SK-N-MC (cell line): ENCODE measurements around the gene TNFAIP2.

Experiments used
- DNase-seq: peaks from one replicate; pipeline ENCODE4 v3.0.0-alpha.2; 2011; ENCODE audit warnings: low read depth, low spot score
- H3K27ac ChIP-seq: fragments of 200-600 bp; sonication (generic); 2 replicates; pipeline ENCODE4 v1.5.1; 2016; ENCODE audit warnings: mixed run types
- H3K36me3 ChIP-seq: fragments of 200-600 bp; sonication (generic); 2 replicates; pipeline ENCODE4 v1.6.1; 2017; ENCODE audit warnings: antibody characterized with exemption, low read length, mixed read lengths; ENCODE audit not compliant: insufficient read depth
- H3K4me3 ChIP-seq: fragments of 200-600 bp; sonication (generic); 2 replicates; pipeline ENCODE4 v1.5.1; 2016
- H3K9ac ChIP-seq: fragments of 200-600 bp; sonication (generic); 2 replicates; pipeline ENCODE4 v1.8.0; 2017; ENCODE audit warnings: mixed run types, mixed read lengths; ENCODE audit not compliant: insufficient read length
- H3K9me3 ChIP-seq: fragments of 200-600 bp; sonication (generic); 2 replicates; pipeline ENCODE4 v1.6.1; 2017; ENCODE audit warnings: low read depth, mild to moderate bottlenecking, antibody characterized with exemption, low read length, moderate library complexity, mixed read lengths
- EZH2 ChIP-seq: fragments of 200-600 bp; sonication (generic); IDR thresholded peaks from one replicate; pipeline ENCODE4 v1.6.1; 2017; ENCODE audit warnings: antibody characterized with exemption
- FOXP2 ChIP-seq: optimal IDR thresholded peaks from 2 replicates; pipeline ENCODE3; 2011; ENCODE audit warnings: mild to moderate bottlenecking, moderate library complexity; ENCODE audit not compliant: insufficient read depth; ENCODE audit errors: extremely low read length, control extremely low read depth
- POLR2AphosphoS5 ChIP-seq: IDR thresholded peaks from 2 replicates; pipeline ENCODE4 v1.6.1; 2012; ENCODE audit warnings: mild to moderate bottlenecking, low read depth, low read length, borderline replicate concordance

The TNFAIP2 gene

DNA sequence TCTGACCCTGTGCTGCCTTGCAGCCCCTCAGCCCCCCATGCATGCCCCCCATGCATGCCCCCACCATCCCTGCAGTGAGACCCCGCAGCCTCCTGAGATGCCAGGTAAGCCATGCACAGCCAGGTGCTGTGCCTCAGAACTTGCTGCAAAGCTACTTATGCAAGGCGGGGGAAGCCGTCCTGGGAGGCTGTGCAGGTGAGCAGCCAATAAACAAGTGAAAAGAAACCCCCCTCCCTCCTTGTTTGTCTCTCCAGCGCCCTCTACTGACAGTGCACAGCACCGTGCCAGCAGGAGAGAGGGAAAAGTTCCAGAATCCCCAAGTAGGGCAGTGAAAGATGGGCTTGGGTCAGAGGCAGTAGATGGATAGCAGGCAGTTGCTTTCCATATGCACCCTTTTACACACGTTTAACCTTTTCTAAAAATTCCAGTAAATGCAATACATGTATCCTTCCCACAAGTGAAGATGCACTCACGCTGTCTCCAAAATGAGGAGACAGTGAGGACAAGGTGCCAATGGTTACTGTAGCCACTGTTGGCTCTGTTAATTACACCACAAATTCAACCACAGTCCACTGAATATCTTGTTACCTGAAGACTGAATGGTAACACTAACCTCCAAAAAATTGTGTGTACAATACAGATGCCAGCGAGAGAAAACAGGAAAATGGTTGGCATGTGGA lies 18.0 kb downstream of the TNFAIP2 start:
- no peak for TF ChIP-seq FOXP2
- DNase-seq: no peak
- Histone ChIP-seq H3K9ac (no peak overlapping the region), H3K4me3 (no peak overlapping the region), H3K27ac (no peak overlapping the region), H3K9me3 (no peaks in the 10 kb centered on the region), H3K36me3 (no peaks in the 10 kb centered on the region)

DNA sequence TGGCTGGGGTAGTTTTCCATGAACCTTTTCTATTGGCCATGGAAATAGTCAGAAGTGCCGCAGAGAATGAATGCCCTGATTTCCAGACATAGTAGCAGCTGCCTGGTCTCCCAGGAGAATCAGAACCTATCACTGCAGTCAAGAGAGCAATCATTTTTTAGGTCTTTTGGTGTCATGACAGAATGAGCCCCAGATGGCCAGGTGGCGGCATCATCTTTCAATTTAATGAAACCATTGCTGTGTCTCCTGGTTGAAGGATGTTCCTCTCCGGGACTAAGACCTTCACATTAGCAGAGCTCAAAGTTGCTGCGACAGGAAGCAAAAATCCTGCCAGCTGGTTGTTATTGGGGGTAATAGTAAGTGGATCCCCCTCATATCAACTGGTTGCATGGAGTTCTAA lies 18.8 kb downstream of the TNFAIP2 start:
- H3K4me3 ChIP-seq: no peak overlapping the region
- TF ChIP-seq FOXP2 (no peak), POLR2AphosphoS5 (no peak), EZH2 (no peak)
- H3K9me3 ChIP-seq: no peaks in the 10 kb centered on the region
- no peak overlapping the region for H3K9ac ChIP-seq
- no peaks in the 10 kb centered on the region for H3K36me3 ChIP-seq
- H3K27ac ChIP-seq: no peak overlapping the region
- DNase-seq: no peak

DNA sequence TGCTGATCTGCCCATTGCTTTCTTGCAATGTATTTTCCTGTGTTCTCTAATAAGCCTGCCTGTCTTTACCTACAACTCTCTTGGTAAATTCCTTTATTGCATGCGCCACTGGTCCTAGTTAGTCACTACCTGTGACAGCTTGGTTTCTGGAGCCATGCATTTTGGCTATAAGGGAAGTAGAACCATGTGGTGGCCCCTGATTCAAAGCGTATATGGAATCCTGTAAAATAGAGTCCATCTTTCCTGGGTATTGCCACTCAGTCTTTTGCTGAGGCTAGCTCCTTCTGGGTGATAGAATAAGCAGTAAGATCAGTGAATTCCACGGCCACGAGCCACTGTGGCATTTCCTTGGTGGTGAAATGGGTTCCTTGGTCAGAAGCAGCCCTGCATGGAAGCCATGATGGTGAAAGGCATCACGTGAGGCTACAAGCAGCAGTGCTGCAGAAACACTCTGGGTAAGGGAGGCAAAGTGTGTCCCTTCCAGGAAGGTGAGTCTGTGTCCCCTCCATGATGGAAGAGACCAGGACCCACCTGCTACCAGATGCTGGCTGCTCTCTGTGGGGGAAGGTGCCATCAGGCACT lies 19.6 kb downstream of the TNFAIP2 start:
- Histone ChIP-seq H3K9me3 (no peaks in the 10 kb centered on the region), H3K9ac (no peak overlapping the region), H3K4me3 (no peak overlapping the region), H3K27ac (no peak overlapping the region), H3K36me3 (no peaks in the 10 kb centered on the region)
- DNase-seq: no peak
- TF ChIP-seq EZH2 (no peak), FOXP2 (no peak), POLR2AphosphoS5 (no peak)

DNA sequence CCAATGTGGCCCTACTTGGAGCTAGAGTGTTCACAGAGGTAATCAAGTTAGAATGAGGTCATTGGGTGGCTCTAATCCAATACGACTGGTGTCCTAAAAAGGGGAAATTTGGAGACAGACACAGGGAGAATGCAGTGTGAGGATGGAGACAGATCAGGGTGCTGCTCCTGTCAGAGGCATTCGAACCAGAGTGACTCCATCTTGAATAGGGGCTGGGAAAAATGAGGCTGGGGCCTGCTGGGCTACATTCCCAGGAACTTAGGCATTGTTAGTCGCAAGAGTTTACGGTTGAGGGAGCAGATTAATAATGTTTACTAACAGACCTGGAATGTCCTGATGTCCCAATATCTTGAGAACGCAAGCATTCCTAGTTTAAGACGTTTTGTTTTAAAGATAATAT lies 20.2 kb downstream of the TNFAIP2 start:
- H3K9ac ChIP-seq: no peak overlapping the region

DNA sequence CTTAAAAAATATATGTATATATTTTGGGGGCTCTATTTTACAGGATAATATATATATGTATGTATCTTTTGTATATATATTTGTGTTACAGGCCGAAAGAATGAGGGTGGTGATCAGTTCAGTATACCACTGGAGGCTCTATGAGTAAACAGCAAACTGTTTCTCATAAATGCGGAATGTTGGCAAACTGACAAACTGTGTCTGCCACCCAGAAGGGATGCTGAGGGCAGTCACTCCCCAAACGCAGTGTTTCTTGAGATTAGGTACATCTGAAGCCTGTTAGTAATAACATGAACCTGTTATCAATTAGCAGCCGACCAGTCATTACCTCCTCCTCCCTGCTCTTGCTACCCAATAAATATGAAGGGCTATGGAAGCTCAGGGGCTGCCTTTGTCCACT lies 20.8 kb downstream of the TNFAIP2 start:
- Histone ChIP-seq H3K9me3 (no peaks in the 10 kb centered on the region), H3K9ac (no peak overlapping the region), H3K36me3 (no peaks in the 10 kb centered on the region), H3K4me3 (no peak overlapping the region), H3K27ac (no peak overlapping the region)
- TF ChIP-seq EZH2: no peak
- TF ChIP-seq POLR2AphosphoS5: no peak
- TF ChIP-seq FOXP2: no peak
- DNase-seq: no peak

More for the DNA sequence above, 20.2 kb downstream of the TNFAIP2 start:
- H3K27ac ChIP-seq: no peak overlapping the region
- H3K36me3 ChIP-seq: no peaks in the 10 kb centered on the region
- H3K4me3 ChIP-seq: no peak overlapping the region
- TF ChIP-seq EZH2: no peak
- TF ChIP-seq FOXP2: no peak
- no peaks in the 10 kb centered on the region for H3K9me3 ChIP-seq
- DNase-seq: no peak

DNA sequence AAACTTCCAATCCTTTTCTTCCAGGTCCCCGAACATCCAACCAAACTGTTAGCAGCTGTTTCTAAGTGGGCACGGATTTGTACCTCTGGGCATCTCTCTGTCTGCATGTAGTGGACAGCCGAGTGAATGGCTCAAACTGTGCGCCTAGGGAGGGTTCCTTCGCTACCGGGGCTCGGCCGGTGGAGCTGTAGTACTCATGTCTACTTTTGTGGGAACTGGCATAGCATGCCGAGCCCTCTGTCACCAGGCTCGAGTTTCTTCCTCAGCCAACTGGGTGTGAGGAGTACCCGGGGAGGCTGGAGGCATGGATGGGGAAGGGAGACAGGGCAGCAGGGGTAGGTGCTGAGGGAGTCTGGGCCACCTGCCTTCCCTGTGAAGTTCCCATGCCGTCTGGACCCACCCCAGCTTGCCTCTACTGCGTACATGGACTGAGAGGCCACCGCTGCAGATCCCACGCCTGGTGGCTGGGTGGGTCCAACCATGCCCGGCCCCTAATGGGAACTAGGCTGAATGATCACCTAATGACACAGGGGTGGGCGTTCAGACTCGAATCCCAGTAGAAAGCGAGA lies 23.0 kb downstream of the TNFAIP2 start:
- no peak for DNase-seq
- H3K9ac ChIP-seq: no peak overlapping the region
- H3K4me3 ChIP-seq: no peak overlapping the region
- no peak for TF ChIP-seq FOXP2
- TF ChIP-seq EZH2: no peak
- TF ChIP-seq POLR2AphosphoS5: no peak
- H3K36me3 ChIP-seq: no peaks in the 10 kb centered on the region
- no peaks in the 10 kb centered on the region for H3K9me3 ChIP-seq
- H3K27ac ChIP-seq: no peak overlapping the region

DNA sequence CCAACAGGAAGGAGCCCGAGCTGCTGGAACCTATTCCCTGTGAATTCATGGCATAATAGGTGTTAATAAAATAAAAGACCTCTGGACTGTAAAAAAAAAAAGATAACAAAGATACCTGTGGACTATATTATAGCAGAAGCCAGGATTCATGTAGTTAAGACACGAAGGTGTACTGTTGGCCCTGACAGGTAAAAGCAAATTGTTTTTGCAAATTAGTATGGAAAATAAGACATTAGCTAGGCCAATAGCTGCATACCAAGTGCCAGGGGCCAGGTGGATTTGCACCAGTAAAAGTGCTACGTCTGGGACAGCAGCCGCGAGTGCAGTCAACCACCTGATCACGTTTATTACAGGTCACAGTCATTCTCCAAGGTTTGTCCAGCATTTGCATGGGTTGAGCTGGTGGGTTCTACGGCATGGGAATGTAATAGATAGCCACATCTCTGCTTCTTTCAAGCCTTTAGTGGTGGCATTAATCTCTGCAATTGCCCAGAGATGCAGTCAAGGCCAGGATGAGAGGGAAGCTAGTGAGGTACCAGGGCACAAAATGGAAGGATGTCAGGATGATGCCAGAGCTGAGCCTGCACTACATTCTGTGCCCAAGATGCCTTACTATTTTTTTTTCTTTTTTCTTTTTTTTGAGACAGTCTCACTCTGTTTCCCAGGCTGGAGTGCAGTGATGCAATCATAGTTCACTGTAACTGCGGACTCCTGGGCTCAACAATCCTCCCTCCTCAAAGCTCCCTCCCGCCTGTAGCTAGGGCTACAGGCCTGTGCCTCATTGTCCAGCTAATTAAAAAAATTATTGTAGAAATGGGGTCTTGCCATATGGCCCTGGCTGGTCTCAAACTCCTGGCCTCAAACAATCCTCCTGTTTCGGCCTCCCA lies 26.3 kb downstream of the TNFAIP2 start:
- no peak for DNase-seq
- no peak for TF ChIP-seq POLR2AphosphoS5
- no peak for TF ChIP-seq EZH2
- no peak for TF ChIP-seq FOXP2
- H3K36me3 ChIP-seq: no peaks in the 10 kb centered on the region
- no peak overlapping the region for H3K27ac ChIP-seq
- no peak overlapping the region for H3K9ac ChIP-seq
- no peaks in the 10 kb centered on the region for H3K9me3 ChIP-seq
- no peak overlapping the region for H3K4me3 ChIP-seq

DNA sequence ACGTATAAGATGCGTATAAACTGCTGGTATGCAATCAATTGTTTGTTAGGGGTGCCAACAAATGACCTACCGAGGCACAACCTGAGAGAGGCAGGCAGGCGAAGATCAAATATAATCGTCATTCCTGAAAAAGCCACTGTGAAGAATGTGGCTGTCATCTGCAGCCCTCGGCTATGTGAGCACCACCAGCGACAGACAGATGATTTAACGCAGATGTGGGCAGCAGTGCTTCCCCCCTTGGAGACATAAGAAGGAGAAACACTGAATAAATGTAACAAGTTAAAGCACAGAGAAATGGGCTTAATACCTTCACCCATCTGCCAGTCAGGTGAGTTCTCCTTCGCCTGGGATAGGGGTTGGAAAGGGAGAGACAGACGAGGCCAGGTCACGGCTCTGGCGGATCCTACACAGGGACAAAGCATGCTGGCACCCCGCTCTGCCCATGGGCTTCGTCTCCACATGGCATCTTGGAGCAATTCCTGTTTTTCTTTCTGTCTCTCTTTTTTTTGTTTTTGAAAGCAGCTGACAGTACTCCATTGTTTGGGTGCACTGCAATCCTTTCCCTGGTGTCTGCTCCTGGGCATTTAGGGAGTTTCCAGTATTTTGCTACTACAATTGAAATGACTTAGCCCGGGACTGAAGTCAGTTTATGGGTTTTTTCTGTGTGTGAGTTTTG lies 28.1 kb downstream of the TNFAIP2 start:
- Histone ChIP-seq H3K9ac (no peak overlapping the region), H3K4me3 (no peak overlapping the region), H3K9me3 (no peaks in the 10 kb centered on the region), H3K27ac (no peak overlapping the region), H3K36me3 (no peaks in the 10 kb centered on the region)
- DNase-seq: no peak
- no peak for TF ChIP-seq EZH2
- TF ChIP-seq POLR2AphosphoS5: no peak
- no peak for TF ChIP-seq FOXP2
